Muscle of arm (tissue), 12 donors: ENCODE results near the gene GORASP2. TPM values are rescaled to one million over a fixed set of nuclear protein-coding genes. Genes with fewer than 3 reads are reported as not detected.

ENCODE experiments used
- DNase-seq: peaks from one replicate; pipeline ENCODE4 v3.0.0-alpha.2; 2013
- polyA plus RNA-seq, 12 donors: library from polyadenylated mRNA; unstranded; fragments of 120-200 nt; gene quantifications; one replicate each; pipeline ENCODE4 v1.2.1, GENCODE V29; 2013; ENCODE audit not compliant: insufficient read length in 12 of 12

GORASP2 gene
- polyA plus RNA-seq, 12 donors: 66.6 to 104 (median 75.3) TPM; not detected in 1

DNA sequence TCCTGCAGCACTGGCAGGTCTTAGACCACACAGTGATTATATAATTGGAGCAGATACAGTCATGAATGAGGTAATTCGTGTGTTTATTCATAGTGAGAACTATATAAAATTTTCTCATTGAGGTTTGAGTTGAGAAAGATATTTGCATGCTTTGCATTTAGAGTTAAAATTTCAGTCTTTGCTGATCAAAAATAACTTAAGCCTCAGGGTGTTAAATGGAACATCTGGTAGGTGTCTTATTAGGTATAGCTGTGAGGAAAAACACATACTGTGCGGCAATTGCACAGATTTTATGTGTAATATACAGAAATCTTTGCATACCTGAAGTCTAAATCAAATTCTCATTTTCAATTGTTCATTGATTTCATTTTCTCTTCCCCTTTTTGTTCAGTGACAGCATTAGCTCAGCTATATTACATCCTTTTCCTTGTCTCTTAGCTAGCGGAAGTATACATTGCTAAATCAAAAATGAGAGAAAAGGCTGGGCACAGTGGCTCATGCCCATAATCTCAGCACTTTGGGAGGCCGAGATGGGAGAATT is 21.2 kb downstream of the GORASP2 start:
- no peak for DNase-seq

DNA sequence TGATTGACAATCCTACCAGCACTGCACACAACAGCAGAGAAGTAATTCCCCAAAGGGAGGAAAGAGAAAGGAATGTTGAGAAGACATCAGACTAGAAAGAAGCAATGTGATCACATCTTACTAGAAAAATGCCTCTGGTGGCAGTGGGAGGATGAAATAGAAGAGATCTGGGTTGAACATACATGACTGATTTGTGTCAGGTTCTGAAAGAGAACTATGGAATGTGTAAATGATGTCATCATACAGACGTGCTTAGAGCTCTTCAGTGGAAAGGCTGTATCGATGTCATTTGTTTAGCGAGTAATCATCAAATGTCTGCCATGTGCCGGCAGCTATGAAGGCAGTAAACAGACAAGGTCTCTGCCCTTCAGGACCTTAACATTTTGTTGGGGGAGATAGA is 24.9 kb downstream of the GORASP2 start:
- no peak for DNase-seq

DNA sequence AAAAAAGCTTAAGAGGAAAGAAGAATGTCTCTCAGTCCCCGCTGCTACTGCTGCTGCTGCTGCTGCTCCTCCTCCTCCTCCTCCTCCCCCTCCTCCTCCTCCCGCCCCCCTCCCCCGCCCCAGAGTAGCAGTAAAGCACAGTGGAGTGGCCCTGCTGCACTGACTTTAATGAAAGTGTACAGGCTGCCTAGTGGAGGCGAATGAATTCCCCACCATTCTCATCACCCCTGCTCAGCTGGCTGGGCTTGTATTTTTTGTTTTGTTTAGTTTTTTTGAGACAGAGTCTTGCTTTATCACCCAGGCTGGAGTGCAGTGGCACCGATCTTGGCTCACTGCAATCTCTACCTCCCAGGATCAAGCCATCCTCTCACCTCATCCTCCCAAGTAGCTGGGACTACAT is 34.3 kb downstream of the GORASP2 start:
- DNase-seq: no peak

DNA sequence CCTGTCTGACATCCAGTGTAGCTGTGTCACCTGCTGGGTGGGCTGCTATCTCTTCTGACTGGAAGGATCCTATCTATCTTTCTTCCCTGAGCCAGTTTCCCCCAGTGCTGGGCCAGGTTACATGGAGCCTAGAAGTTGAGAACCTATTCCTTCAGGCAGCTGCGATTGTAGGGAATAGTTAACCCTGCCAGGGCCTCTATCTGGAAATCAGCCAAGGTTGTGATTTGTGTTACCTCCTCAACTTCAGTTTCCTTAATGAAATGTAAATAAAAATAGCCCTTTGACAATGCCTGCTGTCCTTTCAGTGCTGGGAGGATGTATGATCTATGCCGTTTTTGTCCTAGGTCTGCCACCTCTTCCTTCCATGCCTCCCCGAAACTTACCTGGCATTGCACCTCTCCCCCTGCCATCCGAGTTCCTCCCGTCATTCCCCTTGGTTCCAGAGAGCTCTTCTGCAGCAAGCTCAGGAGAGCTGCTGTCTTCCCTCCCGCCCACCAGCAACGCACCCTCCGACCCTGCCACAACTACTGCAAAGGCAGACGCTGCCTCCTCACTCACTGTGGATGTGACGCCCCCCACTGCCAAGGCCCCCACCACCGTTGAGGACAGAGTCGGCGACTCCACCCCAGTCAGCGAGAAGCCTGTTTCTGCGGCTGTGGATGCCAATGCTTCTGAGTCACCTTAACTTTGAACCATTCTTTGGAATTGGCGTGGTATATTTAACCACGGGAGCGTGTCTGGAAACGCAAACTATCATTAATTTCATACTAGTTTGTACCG is 36.6 kb downstream of the GORASP2 start:
- DNase-seq: no peak

- DNase-seq: no peak
Observed at GRCh38 chr2:170966648-170967396, 37.8 kb downstream of the GORASP2 start.

DNA sequence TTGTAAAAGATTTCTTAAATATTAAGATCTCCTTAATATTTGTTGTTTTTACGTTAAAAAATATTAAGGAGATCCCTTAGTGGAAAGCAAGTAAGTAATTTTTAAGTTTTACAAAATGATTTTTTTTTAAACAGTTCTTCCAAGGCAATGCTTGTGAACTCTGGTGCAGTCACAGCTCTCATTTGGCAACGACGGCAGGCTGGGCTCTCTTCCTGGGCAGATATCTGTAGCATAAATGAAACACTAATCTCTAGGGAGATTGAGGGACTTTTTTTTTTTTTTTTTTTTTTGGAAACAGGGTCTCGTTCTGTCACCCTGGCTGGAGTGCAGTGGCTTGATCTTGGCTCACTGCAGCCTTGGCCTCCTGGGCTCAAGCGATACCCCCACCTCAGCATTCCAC is 38.5 kb downstream of the GORASP2 start:
- no peak for DNase-seq

GRCh38 chr2:170968205-170969003 is 39.4 kb downstream of the GORASP2 start:
- no peak for DNase-seq

- DNase-seq: no peak
Observed at GRCh38 chr2:170969030-170969429, 40.0 kb downstream of the GORASP2 start.

DNA sequence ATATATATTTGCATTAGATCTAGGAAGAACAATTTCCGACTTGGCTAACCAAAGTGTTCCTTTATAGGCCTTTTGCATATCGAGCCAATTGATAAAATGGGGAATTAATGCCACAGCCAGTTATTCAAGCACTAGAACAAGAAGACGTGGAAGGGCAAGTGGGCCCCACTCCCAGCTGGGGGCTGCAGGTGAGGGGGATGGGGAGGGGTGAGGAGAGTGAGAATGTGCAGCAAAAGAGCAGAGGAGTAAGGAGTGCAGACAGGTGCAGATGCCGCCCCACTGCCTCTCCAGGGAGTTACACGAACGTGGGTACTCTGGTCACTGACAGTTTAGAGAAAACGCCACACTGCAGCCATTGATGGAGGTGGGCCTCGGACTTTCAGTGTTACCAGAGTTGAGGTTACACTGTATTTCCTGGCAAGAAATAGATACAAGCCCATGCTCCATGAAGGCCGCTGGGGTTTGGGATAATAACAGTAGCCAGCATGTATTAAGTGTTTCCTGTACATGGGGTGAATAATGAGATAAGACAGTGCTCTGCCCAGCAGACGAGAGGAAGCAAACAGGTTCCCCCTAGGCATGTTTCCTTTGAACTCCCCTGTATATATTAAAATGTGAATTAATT is 40.9 kb downstream of the GORASP2 start:
- no peak for DNase-seq

DNA sequence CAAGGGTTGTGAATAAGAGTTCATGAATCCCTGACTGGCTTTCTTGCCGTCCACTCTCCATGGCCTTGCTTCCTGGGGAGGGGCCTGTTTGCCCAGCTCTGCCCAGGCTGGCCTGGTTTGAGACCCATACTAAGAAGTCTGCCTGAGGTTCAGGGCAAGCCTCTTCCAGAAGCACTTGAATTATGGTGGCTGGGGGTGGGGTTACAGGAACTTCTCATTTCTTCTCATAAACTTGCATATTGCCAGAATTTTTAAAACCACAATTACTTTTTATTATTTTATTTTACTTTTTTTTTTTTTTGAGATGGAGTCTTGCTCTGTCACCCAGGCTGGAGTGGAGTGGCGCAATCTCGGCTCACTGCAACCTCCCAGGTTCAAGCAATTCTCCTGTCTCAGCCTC is 42.0 kb downstream of the GORASP2 start:
- DNase-seq: no peak

DNA sequence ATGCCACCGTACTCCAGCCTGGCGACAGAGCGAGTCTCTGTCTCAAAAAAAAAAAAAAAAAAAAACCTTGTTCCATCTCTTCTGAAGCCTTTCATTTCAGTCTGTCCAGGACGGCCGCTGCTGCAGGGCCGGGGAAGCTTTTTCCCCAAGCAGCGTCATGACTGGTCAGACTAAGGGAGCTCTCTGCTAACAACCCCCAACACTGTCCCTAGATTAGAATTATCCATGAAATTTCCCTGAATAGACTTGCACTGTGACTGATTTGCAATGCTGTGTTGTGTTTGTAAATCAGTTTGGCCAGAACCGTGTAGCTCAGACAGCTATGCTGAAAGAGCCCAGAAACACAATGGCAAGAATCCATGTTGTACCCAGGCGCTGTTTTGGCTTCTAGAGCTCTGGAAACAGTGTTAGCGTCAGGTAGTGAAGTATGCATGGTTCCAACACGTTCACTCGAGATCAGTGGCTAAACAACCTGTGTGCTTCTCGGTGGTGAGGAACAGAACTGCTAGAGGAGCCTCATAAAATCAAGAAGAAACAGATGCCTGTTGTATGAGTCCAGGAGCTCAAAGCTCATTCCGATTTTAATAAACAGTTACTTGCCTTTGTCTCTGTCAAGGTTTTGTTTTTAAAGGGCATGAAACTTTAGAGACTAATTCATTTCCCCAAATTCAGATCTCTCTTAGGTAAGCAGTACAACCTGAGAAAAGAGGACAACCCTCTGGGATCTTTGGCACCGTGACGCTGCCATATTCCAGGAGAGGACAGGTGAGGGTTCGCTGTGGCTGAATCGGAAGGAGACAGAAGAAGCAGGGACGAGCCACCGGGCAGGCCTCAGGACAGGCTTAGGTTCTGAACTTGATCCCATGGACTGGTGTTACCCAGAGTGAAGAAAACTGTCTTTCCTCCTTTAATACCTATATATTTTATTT is 43.5 kb downstream of the GORASP2 start:
- no peak for DNase-seq

- no peak for DNase-seq
Observed at GRCh38 chr2:170973225-170973491, 44.1 kb downstream of the GORASP2 start.

DNA sequence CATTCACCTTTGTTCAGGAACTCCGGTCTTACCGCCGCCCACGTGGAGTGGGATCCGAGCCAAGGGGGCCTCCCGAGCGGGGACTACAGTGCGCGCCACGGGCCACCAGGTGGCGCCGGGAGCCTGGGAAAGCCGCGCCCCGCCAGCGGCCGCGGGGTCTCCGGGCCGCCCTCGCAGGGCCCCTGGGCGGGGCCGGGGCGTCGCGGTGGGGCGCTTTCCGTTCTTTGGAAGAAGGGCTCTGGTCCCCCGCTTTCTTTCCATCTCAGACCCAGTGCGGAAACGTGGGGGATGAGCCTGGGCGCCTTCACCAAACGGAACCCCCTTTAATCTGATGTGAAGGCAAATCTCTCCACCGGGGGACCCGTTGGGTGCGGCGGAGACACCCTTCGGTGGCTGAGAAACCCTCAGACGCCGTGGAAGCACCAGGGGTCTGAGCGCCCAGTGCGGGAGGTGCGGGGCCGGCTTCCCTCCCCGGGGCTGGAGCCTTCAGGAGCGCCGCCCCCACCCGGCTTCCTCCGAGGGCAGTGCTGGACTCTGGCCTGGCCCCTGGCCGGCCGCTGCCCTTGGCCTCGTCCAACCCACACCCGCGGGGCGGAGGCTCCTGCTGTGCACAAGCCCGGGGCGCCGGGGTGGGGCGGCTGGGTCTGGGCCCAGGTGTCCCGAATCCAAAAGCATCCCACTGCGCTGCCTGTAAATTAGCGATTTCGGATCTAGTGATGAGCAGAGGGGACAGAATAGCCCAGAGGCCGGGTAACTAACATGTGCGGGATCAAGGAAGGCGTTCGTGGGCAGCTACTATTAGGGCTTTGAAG is 44.6 kb downstream of the GORASP2 start:
- peak; percentile 90 for DNase-seq

GRCh38 chr2:170974304-170974993 is 45.4 kb downstream of the GORASP2 start:
- no peak for DNase-seq

DNA sequence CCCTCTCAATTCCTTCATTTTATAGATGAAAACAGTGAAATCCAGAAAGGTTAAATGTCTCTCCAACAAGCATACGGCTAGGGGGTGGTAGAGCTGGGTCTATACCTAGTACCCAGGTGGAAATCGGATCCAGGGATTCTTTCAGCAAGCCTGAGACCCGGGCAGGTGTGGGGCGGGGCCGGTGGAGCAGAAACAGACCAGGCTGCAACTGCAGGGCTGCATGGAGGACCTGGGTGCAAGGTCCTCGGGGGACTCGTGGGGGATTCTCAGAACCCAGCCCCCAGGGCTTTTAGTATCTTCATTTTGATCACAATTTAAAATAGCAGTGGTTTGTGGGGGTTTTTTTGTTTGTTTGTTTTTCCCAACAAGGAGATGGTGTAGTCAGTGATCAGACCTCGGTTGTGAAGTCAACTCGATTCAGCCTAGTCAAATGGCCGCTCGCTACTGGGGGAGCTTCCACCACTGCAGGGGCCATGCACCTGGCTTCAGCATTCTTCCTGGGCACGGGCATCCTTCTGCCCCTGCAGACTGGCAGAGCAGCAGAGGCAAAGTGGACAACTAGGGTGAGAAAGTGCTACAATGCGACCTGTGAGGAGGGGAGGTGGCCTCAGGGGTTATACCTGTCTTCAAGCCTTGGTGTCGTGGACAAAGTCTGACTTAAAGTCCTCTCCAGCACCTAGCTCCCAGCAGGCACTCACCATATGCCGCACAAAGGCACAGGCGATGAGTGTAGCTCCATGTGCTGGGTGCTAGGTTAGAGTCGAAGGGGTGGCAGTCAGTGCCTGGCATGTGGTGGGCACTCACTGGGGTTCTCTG is 46.3 kb downstream of the GORASP2 start:
- no peak for DNase-seq

DNA sequence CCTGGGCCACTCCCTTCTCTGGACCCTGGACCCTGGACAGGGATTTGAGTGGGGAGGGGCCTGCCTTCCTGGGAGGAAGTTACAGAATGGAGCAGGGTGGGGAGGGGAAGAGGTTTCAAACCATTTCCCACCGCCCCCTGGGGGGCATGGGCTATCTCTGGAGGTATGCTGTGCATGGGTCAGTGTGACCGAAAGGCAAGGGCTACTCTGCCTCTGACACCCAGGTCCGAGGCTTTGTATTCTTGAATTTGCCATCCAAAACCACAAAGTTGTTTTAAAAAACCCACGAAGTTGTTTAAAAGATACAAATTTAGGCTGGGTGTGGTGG is 46.9 kb downstream of the GORASP2 start:
- no peak for DNase-seq

DNA sequence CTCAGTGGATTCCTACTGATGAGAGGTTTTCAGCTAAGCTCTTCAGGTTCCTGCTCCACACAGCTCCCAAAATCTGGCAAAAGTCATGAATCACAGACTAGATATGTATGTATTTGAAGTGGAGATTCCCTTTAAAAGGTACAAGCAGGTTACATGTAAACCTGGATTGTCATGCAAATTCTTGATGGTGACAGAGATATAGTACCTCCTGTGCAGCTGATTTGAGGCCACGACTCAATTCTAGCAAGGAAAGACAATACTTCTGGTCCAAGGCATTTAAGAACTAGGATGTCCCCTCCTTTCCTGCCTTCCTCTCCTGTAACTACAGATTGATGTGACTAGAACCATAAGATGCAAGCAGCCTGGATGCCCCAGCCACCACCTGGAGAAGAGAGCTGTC is 55.0 kb downstream of the GORASP2 start:
- no peak for DNase-seq

DNA sequence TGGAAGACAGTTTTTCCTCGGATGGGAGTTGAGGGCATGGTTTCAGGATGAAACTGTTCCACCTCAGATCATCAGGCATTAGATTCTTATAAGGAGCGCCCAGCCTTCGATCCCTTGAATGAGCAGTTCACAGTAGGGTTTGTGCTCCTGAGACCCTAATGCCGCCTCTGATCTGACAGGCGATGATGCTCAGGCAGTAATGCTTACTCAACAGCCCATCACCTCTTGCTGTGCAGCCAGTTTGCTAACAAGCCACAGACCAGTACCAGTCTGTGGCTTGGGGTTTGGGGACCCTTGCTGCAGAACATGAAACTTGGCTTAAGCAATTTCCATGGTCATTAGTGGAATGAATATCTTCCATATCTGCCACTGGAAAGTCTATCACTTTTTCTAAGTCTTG is 56.4 kb downstream of the GORASP2 start:
- no peak for DNase-seq
